CD4-positive, alpha-beta T cell treated with Interleukin-4 for 1 hour (primary cell): ENCODE results near the gene ETV1.

Experiments used
- DNase-seq, 2 donors: peaks; one replicate each; pipeline ENCODE4 v3.0.0-alpha.2; 2020 to 2022

ETV1 gene

GRCh38 chr7:13878154-13878553 lies 111.3 kb downstream of the ETV1 start:
- DNase-seq: no peak

GRCh38 chr7:13875496-13876074 lies 113.9 kb downstream of the ETV1 start:
- DNase-seq: no peak

- peak in 1 of 2 donors; percentile 8 for DNase-seq
Measured at GRCh38 chr7:13874783-13875182, 114.7 kb downstream of the ETV1 start.

- no peak for DNase-seq
Measured at GRCh38 chr7:13872709-13873108, 116.8 kb downstream of the ETV1 start.

- no peak for DNase-seq
Measured at GRCh38 chr7:13871008-13871407, 118.5 kb downstream of the ETV1 start.

- DNase-seq: no peak
Measured at GRCh38 chr7:13860734-13861133, 128.7 kb downstream of the ETV1 start.

- no peak for DNase-seq
Measured at GRCh38 chr7:13856012-13856411, 133.5 kb downstream of the ETV1 start.

- no peak for DNase-seq
Measured at GRCh38 chr7:13852281-13852968, 137.0 kb downstream of the ETV1 start.

- DNase-seq: no peak
Measured at GRCh38 chr7:13851736-13852135, 137.7 kb downstream of the ETV1 start.

- peak; percentile 60 to 79 for DNase-seq
Measured at GRCh38 chr7:13850185-13850752, 139.2 kb downstream of the ETV1 start.

- DNase-seq: no peak
Measured at GRCh38 chr7:13849163-13849892, 140.1 kb downstream of the ETV1 start.

GRCh38 chr7:13848681-13849131 lies 140.8 kb downstream of the ETV1 start:
- no peak for DNase-seq

- no peak for DNase-seq
Measured at GRCh38 chr7:13846386-13846785, 143.1 kb downstream of the ETV1 start.

GRCh38 chr7:13845601-13846000 lies 143.9 kb downstream of the ETV1 start:
- DNase-seq: no peak

- DNase-seq: no peak
Measured at GRCh38 chr7:13844954-13845353, 144.5 kb downstream of the ETV1 start.

GRCh38 chr7:13841284-13841683 lies 148.2 kb downstream of the ETV1 start:
- DNase-seq: no peak
